A673 (cell line): ENCODE data around the gene SUMF1. TPM values are rescaled to one million over a fixed set of nuclear protein-coding genes. Genes with fewer than 3 reads are reported as not detected.

Experiments
- BruUV-seq: library from RNA; stranded (reverse); fragments of 400-500 nt; replicated peaks from 2 replicates; lab custom pipeline; 2021; lab: Mats Ljungman, UMichigan
- CTCF ChIA-PET: fragments of 300-600 bp; sonication (Branson Sonifier 250); formaldehyde crosslinking; loops from one replicate; lab custom pipeline; 2022; ENCODE audit warnings: antibody characterized with exemption; lab: Charles Lee
- POLR2A ChIA-PET: fragments of 300-600 bp; sonication (Branson Sonifier 250); formaldehyde crosslinking; loops from one replicate; lab custom pipeline; 2022; ENCODE audit warnings: antibody characterized with exemption; ENCODE audit not compliant: low non-redundant PET; lab: Charles Lee
- DNase-seq: peaks from one replicate; pipeline ENCODE4 v3.0.0-alpha.2; 2015; ENCODE audit warnings: low spot score
- H3K27ac ChIP-seq: fragments of 200-600 bp; sonication (generic); 2 replicates; pipeline ENCODE4 v1.5.1; 2016; ENCODE audit warnings: mixed run types, low read depth, mild to moderate bottlenecking, mixed read lengths, antibody characterized with exemption, low read length; ENCODE audit not compliant: poor library complexity, severe bottlenecking
- H3K27me3 ChIP-seq: fragments of 200-600 bp; sonication (generic); replicated peaks from 2 replicates; pipeline ENCODE4 v1.6.1; 2017; ENCODE audit warnings: mixed run types, low read depth, mild to moderate bottlenecking, mixed read lengths, antibody characterized with exemption, low read length; ENCODE audit not compliant: insufficient read depth, poor library complexity
- H3K36me3 ChIP-seq: fragments of 200-600 bp; sonication (generic); 2 replicates; pipeline ENCODE4 v1.6.1; 2016; ENCODE audit warnings: mixed run types, mild to moderate bottlenecking, mixed read lengths, antibody characterized with exemption, low read length; ENCODE audit not compliant: insufficient read depth, poor library complexity, severe bottlenecking
- H3K4me1 ChIP-seq: fragments of 200-600 bp; sonication (generic); 2 replicates; pipeline ENCODE4 v1.6.1; 2017; ENCODE audit warnings: mixed run types, mild to moderate bottlenecking, mixed read lengths, antibody characterized with exemption, low read length; ENCODE audit not compliant: insufficient read depth, poor library complexity, severe bottlenecking
- H3K4me3 ChIP-seq: fragments of 200-600 bp; sonication (generic); 2 replicates; pipeline ENCODE4 v1.5.1; 2016; ENCODE audit warnings: low read depth, mixed run types, mild to moderate bottlenecking, mixed read lengths, low read length; ENCODE audit not compliant: poor library complexity, severe bottlenecking
- H3K9me3 ChIP-seq: fragments of 200-600 bp; sonication (generic); 2 replicates; pipeline ENCODE4 v1.6.1; 2016; ENCODE audit warnings: mixed run types, low read depth, mild to moderate bottlenecking, mixed read lengths, antibody characterized with exemption, low read length; ENCODE audit not compliant: poor library complexity, severe bottlenecking
- CTCF ChIP-seq: fragments of 300-800, 200-600 bp; sonication (generic); conservative IDR thresholded peaks from 2 replicates; pipeline ENCODE4 v1.5.1; 2017; ENCODE audit warnings: low read depth, mild to moderate bottlenecking, antibody characterized with exemption, low read length, moderate library complexity, mixed read lengths
- EZH2 ChIP-seq: fragments of 200-600 bp; sonication (generic); IDR thresholded peaks from 2 replicates; pipeline ENCODE4 v1.6.1; 2017; ENCODE audit warnings: borderline replicate concordance, low read depth, mild to moderate bottlenecking, mixed read lengths, antibody characterized with exemption, low read length; ENCODE audit not compliant: poor library complexity, severe bottlenecking
- intact Hi-C: fragments of 100-400 bp; cut with micrococcal nuclease; formaldehyde crosslinking; loops from one replicate; pipeline ENCODE4 v1.10.0; 2022; ENCODE audit not compliant: unreplicated experiment
- total RNA-seq: library from RNA; stranded (reverse); gene quantifications from 2 replicates; pipeline ENCODE4 v1.2.3, GENCODE V29; 2021

Gene SUMF1
- total RNA-seq, 1 experiment from 2014 or later: 7.8 TPM

- no peaks in the 10 kb centered on the region for H3K36me3 ChIP-seq
- H3K4me3 ChIP-seq: no peak overlapping the region
- ChIA-PET CTCF (no interaction called here), POLR2A (no interaction called here)
- BruUV-seq: no TSS peak
- H3K27ac ChIP-seq: no peak overlapping the region
- no peaks in the 10 kb centered on the region for H3K9me3 ChIP-seq
- intact Hi-C loops: no loop called here
- no peaks in the 10 kb centered on the region for H3K4me1 ChIP-seq
- no peak for DNase-seq
- TF ChIP-seq CTCF (no peak), EZH2 (no peak)
- no peaks in the 10 kb centered on the region for H3K27me3 ChIP-seq
Measured at GRCh38 chr3:4358273-4358672, 108.8 kb downstream of the SUMF1 start.

- Histone ChIP-seq H3K4me1 (no peaks in the 10 kb centered on the region), H3K4me3 (no peak overlapping the region), H3K27me3 (no peaks in the 10 kb centered on the region), H3K27ac (no peak overlapping the region), H3K36me3 (no peaks in the 10 kb centered on the region), H3K9me3 (no peaks in the 10 kb centered on the region)
- BruUV-seq: no TSS peak
- CTCF ChIA-PET: no interaction called here
- POLR2A ChIA-PET: no interaction called here
- TF ChIP-seq EZH2: no peak
- TF ChIP-seq CTCF: no peak
- DNase-seq: no peak
- intact Hi-C loops: no loop called here
Measured at GRCh38 chr3:4356546-4357410, 110.3 kb downstream of the SUMF1 start.

GRCh38 chr3:4356220-4356540 lies 110.9 kb downstream of the SUMF1 start:
- ChIA-PET POLR2A (interaction anchor here (0.6 kb wide), 1 partner anchor 137 kb away, joined by 3 read pairs; the partner anchor contains the start of gene ITPR1), CTCF (no interaction called here)
- Histone ChIP-seq H3K9me3 (no peaks in the 10 kb centered on the region), H3K27ac (no peak overlapping the region), H3K4me3 (no peak overlapping the region), H3K27me3 (no peaks in the 10 kb centered on the region), H3K36me3 (no peaks in the 10 kb centered on the region), H3K4me1 (no peaks in the 10 kb centered on the region)
- intact Hi-C loops: no loop called here
- no TSS peak for BruUV-seq
- no peak for TF ChIP-seq EZH2
- TF ChIP-seq CTCF: no peak
- no peak for DNase-seq
